Ishikawa (cell line): Measurements from ENCODE around the gene DHRSX.
A peak's percentile ranks its signal among the peaks of the same experiment; 100 is the strongest.

Experiments used
- CEBPB ChIP-seq: IDR thresholded peaks from 2 replicates; pipeline ENCODE4 v1.6.1; 2012
- CREB1 ChIP-seq: IDR thresholded peaks from 2 replicates; pipeline ENCODE4 v1.6.1; 2012; ENCODE audit warnings: low read depth
- EGR1 ChIP-seq: IDR thresholded peaks from 2 replicates; pipeline ENCODE4 v1.6.1; 2012
- EP300 ChIP-seq: IDR thresholded peaks from 2 replicates; pipeline ENCODE4 v1.6.1; 2012; ENCODE audit warnings: borderline replicate concordance
- FOXM1 ChIP-seq: IDR thresholded peaks from 2 replicates; pipeline ENCODE4 v1.6.1; 2012; ENCODE audit warnings: low read depth, borderline replicate concordance
- NFIC ChIP-seq: IDR thresholded peaks from 2 replicates; pipeline ENCODE4 v1.6.1; 2012
- RAD21 ChIP-seq: IDR thresholded peaks from 2 replicates; pipeline ENCODE4 v1.6.1; 2012; ENCODE audit warnings: low read depth
- REST ChIP-seq: IDR thresholded peaks from 2 replicates; pipeline ENCODE4 v1.6.1; 2012; ENCODE audit warnings: low read depth, mild to moderate bottlenecking
- TAF1 ChIP-seq: IDR thresholded peaks from 2 replicates; pipeline ENCODE4 v1.6.1; 2012; ENCODE audit warnings: low read depth, mild to moderate bottlenecking
- TCF12 ChIP-seq: IDR thresholded peaks from 2 replicates; pipeline ENCODE4 v1.6.1; 2012; ENCODE audit warnings: low read depth
- TEAD4 ChIP-seq: IDR thresholded peaks from 2 replicates; pipeline ENCODE4 v1.6.1; 2012
- USF1 ChIP-seq: IDR thresholded peaks from 2 replicates; pipeline ENCODE4 v1.6.1; 2012
- YY1 ChIP-seq: IDR thresholded peaks from 2 replicates; pipeline ENCODE4 v1.6.1; 2012; ENCODE audit warnings: low read depth
- ZBTB7A ChIP-seq: IDR thresholded peaks from 2 replicates; pipeline ENCODE4 v1.6.1; 2012; ENCODE audit warnings: low read depth
- TF ChIP-seq, protein P1 (sequence below): IDR thresholded peaks from 2 replicates; pipeline ENCODE4 v1.6.1; 2012

The DHRSX gene

DNA sequence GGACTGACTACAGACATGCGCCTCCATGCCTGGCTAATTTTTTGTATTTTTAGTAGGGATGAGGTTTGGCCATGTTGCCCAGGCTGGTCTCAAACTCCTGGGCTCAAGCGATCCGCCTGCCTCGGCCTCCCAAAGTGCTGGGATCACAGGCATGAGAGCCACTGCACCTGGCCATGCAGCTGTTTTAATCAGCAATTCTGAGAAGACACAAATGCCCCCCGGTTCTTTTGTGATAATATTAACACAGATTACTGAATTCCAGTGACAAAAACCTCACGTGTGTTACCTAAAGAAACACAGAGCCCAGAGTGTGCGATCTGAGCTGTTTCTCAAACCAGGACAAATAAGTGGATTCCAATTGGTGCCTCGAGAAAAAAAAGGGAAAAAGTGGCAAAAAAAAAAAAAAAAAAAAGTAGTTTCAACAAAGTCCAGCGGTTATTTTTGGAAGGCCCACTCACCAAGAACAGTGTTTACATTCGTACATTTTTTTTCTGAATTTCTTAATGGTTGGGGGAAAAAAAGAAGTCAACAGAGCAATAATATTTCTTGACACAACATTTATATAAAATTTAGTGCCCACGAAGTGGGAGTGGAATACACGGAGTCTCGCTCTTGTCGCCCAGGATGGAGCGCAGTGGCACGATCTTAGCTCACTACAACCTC is 17.2 kb downstream of the DHRSX start:
- no peak for TF ChIP-seq REST
- no peak for TF ChIP-seq EP300
- no peak for TF ChIP-seq USF1
- no peak for TF ChIP-seq FOXM1
- TF ChIP-seq RAD21, result no peak
- no peak for TF ChIP-seq TEAD4
- no peak for TF ChIP-seq YY1
- TF ChIP-seq NFIC, result no peak

DNA sequence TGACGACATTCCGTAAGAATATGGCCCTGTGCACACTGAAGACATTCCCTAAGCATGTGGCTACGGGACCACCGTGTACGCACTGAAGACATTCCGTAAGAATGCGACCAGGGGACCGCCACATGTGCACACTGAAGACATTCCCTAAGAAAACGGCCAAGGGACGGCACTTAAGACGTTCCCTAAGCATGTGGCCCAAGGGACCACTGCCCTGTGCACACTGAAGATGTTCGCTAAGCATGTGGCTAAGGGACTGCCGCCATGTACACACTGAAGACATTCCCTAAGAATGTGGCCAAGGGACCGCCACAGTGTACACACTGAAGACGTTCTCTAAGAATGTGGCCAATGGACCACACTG is 21.4 kb downstream of the DHRSX start:
- TF ChIP-seq CEBPB (no peak), CREB1 (no peak), TEAD4 (no peak), YY1 (no peak), FOXM1 (no peak)
- TF ChIP-seq, protein P1, sequence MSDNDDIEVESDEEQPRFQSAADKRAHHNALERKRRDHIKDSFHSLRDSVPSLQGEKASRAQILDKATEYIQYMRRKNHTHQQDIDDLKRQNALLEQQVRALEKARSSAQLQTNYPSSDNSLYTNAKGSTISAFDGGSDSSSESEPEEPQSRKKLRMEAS, result no peak

DNA sequence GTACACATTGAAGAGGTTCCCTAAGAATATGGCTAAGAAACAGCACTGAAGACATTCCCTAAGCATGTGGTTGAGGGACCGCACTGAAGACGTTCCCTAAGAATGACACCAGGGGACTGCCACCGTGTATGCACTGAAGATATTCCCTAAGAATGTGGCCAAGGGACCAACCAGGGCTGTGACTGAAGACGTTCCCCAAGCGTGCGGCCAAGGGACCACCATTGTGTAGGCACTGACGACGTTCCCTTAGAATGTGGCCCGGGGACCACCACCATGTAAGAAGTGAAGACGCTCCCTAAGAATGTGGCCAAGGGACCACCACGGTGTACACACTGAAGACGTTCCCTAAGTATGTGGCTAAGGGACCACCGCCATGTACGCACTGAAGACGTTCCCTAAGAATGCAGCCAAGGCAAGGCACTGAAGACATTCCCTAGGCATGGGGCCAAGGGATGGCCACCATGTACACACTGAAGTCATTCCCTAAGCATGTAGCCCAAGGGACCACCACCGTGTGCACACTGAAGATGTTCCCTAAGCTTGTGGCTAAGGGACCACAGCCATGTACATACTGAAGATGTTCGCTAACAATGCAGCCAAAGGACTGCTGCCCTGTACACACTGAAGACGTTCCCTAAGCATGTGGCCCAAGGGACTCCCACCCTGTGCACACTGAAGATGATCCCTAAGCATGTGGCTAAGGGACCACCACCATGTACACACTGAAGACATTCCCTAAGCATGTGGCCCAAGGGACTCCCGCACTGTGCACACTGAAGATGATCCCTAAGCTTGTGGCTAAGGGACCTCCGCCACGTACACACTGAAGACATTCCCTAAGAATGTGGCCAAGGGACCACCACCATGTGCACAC is 22.0 kb downstream of the DHRSX start:
- no peak for TF ChIP-seq TCF12
- no peak for TF ChIP-seq TEAD4
- no peak for TF ChIP-seq ZBTB7A
- TF ChIP-seq RAD21, result no peak
- no peak for TF ChIP-seq REST
- TF ChIP-seq EGR1, result no peak

DNA sequence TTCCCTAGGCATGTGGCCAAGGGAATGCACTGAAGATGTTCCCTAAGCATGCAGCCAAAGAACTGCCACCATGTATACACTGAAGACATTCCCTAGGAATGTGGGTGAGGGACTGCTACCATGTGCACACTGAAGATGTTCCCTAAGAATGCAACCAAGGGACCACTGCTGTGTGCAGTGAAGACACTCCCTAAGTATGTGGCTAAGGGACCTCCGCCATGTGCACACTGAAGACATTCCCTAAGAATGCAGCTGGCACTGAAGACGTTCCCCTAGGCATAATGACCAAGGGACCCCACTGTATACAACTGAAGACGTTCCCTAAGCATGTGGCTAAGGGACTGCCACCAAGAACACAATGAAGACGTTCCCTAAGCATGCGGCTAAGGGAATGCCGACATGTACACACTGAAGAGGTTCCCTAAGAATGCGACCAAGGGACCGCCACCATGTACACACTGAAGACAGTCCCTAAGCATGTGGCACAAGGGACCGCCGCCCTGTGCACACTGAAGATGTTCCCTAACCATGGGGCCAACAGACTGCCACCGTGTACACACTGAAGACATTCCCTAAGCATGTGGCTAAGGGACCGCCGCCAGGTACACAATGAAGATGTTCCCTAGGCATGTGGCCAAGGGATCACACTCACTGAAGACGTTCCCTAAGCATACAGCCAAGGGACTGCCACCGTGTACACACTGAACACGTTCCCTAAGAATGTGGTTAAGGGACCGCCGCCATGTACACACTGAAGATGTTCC is 25.6 kb downstream of the DHRSX start:
- TF ChIP-seq NFIC (peak; percentile 71), TAF1 (no peak)

DNA sequence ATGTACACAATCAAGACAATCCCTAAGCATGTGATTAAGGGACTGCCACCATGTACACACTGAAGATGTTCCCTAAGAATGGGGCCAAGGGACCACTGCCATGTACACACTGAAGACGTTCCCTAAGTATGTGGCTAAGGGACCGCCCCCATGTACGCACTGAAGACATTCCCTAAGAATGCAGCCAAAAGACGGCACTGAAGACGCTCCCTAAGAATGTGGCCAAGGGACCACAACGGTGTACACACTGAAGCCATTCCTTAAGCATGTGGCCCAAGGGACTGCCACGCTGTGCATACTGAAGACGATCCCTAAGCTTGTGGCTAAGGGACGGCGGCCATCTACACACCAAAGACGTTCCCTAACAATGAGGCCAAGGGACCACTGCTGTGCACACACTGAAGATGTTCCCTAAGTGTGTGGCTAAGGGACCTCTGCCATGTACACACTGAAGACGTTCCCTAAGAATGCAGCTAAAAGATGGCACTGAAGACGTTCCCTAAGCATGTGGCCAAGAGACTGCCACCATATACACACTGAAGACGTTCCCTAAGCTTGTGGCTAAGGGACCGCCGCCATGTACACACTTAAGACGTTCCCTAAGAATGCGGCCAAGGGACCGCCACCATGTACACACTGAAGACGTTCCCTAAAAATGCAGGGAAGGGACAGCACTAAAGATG is 26.4 kb downstream of the DHRSX start:
- TF ChIP-seq NFIC (no peak), TEAD4 (0 out of 2 replicates have a peak, but pooled peaks have one; percentile 7), FOXM1 (no peak), RAD21 (no peak)
- TF ChIP-seq, protein P1, result no peak; the same call in none of the 2 replicates

GRCh38 chrX:2471641-2472040 is 29.1 kb downstream of the DHRSX start:
- TF ChIP-seq, protein P1, result no peak
